ENCODE results near the gene MACROD2. TPM values are rescaled to one million over a fixed set of nuclear protein-coding genes. Genes with fewer than 3 reads are reported as not detected.
A peak's percentile ranks its signal among the peaks of the same experiment; 100 is the strongest.

The MACROD2 gene
- polyA plus RNA-seq, 1 donor (not counting 4 experiments of a cell fraction or from before 2014, with no cell fraction given), result 0.71 TPM

DNA sequence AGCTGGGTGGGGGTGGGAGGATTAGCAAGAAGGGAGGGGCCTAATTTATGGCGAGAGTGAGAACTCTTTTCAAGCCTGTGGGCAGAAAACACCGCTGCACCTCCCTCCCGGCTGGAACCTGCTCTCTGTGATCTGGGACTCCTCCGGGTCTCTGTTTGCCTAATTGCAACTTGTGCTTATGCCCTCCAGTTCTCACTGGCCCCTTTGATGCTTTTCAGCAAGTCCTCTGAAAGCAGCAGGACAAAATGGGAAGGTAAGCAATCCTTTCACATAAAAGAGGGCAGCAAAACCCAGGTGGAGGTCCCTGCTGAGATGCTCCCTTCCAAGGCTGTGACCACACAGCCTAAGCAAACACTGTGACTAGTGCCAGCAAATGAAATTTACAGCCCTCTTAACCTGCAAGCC, 865.1 kb downstream of the MACROD2 start:
- H4K20me1 ChIP-seq (ENCODE audit: control insufficient read depth, extremely low read depth, insufficient read depth, low read length), result no peaks in the 10 kb centered on the region
- H3K9me3 ChIP-seq (ENCODE audit: control insufficient read depth, low read depth, low read length), result no peaks in the 10 kb centered on the region
- no peaks in the 10 kb centered on the region for H3K36me3 ChIP-seq (ENCODE audit: control insufficient read depth in 2 of 2, extremely low read depth in 1 of 2, insufficient read depth in 2 of 2, low read length in 2 of 2)
- no peak overlapping the region for H3K4me3 ChIP-seq (ENCODE audit: control insufficient read depth in 2 of 3, extremely low read depth in 1 of 3, insufficient read depth in 2 of 3, low read depth in 1 of 3, low read length in 3 of 3)
- no peaks in the 10 kb centered on the region for H3K9me1 ChIP-seq (ENCODE audit: control insufficient read depth, extremely low read depth, insufficient read depth, low read length)
- no peaks in the 10 kb centered on the region for H3K79me2 ChIP-seq (ENCODE audit: control insufficient read depth, insufficient read depth, low read length)
- H3K4me2 ChIP-seq (ENCODE audit: control insufficient read depth, extremely low read depth, insufficient read depth, low read depth, low read length), result no peak overlapping the region
- TF ChIP-seq, protein P1, sequence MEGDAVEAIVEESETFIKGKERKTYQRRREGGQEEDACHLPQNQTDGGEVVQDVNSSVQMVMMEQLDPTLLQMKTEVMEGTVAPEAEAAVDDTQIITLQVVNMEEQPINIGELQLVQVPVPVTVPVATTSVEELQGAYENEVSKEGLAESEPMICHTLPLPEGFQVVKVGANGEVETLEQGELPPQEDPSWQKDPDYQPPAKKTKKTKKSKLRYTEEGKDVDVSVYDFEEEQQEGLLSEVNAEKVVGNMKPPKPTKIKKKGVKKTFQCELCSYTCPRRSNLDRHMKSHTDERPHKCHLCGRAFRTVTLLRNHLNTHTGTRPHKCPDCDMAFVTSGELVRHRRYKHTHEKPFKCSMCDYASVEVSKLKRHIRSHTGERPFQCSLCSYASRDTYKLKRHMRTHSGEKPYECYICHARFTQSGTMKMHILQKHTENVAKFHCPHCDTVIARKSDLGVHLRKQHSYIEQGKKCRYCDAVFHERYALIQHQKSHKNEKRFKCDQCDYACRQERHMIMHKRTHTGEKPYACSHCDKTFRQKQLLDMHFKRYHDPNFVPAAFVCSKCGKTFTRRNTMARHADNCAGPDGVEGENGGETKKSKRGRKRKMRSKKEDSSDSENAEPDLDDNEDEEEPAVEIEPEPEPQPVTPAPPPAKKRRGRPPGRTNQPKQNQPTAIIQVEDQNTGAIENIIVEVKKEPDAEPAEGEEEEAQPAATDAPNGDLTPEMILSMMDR (optimal IDR thresholded peaks at IDR 0.05 in 1 of 3, IDR thresholded peaks at IDR 0.05 in 1 of 3, conservative IDR thresholded peaks at IDR 0.05 in 1 of 3; ENCODE audit: extremely low read depth in 1 of 3, insufficient read depth in 2 of 3, low read length in 3 of 3), result no peak
- TF ChIP-seq EZH2 (IDR thresholded peaks at IDR 0.05; ENCODE audit: low read length), result no peak
- dilution Hi-C loops (cut with MboI; ENCODE audit: extremely low pct_ligation_motif_present, low sequenced_read_pairs), result no loop called here
- no peak overlapping the region for H3K27ac ChIP-seq (ENCODE audit: control insufficient read depth, insufficient read depth, low read length)
- FAIRE-seq (no peak), DNase-seq (ENCODE audit: low read depth, low spot score) (no peak)
- H3K4me1 ChIP-seq (ENCODE audit: control insufficient read depth, extremely low read depth, insufficient read depth, low read length), result peaks cover 12% of the 10 kb centered on the region
- no peaks in the 10 kb centered on the region for H3K27me3 ChIP-seq (ENCODE audit: control insufficient read depth, extremely low read depth, insufficient read depth, low read length)
- no peak overlapping the region for H3K9ac ChIP-seq (ENCODE audit: control insufficient read depth, extremely low read depth, insufficient read depth, low read length)
- peak overlapping the region; percentile 21 for H2AFZ ChIP-seq (ENCODE audit: control insufficient read depth, low read length)

DNA sequence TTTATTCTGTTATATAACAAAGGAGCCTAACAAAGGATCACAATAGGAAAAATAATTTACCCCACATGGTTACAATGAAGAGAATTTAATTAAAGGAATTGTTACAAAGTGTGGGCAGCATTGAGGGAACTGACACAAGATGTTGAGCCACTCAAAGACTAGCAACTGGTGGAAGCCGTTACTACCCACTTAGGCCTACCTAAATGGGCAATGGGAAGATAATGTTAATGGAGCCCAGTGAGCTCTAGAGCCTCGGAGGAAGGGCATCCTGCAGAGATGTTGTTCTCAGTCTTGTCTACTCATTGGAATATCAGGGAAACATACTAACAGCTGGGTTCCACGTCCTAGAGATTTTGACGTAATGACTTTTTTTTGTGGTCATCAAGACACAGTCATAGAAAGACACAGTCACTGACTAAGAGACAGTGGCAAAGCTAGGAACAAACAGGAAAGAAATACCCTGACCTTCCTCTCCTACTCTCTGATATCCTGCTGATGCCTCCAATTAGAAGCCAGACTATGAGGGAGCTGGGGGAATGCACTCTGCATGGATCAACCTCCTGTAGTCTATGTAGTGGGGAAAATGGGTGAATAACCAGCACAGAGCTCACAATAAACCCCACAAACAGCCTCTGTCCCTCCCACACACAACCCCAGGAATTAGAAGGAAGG, 865.8 kb downstream of the MACROD2 start:
- H3K27me3 ChIP-seq (ENCODE audit: control insufficient read depth, extremely low read depth, insufficient read depth, low read length), result no peaks in the 10 kb centered on the region
- peaks cover 16% of the 10 kb centered on the region for H3K4me1 ChIP-seq (ENCODE audit: control insufficient read depth, extremely low read depth, insufficient read depth, low read length)
- H3K9ac ChIP-seq (ENCODE audit: control insufficient read depth, extremely low read depth, insufficient read depth, low read length), result no peak overlapping the region
- FAIRE-seq, result no peak
- dilution Hi-C loops (cut with MboI; ENCODE audit: extremely low pct_ligation_motif_present, low sequenced_read_pairs), result no loop called here
- no peaks in the 10 kb centered on the region for H3K79me2 ChIP-seq (ENCODE audit: control insufficient read depth, insufficient read depth, low read length)
- no peaks in the 10 kb centered on the region for H4K20me1 ChIP-seq (ENCODE audit: control insufficient read depth, extremely low read depth, insufficient read depth, low read length)
- TF ChIP-seq EZH2 (IDR thresholded peaks at IDR 0.05; ENCODE audit: low read length), result no peak
- TF ChIP-seq, protein P1 (optimal IDR thresholded peaks at IDR 0.05 in 1 of 3, IDR thresholded peaks at IDR 0.05 in 1 of 3, conservative IDR thresholded peaks at IDR 0.05 in 1 of 3; ENCODE audit: extremely low read depth in 1 of 3, insufficient read depth in 2 of 3, low read length in 3 of 3), result no peak
- DNase-seq (ENCODE audit: low read depth, low spot score), result no peak
- H3K27ac ChIP-seq (ENCODE audit: control insufficient read depth, insufficient read depth, low read length), result no peak overlapping the region
- no peak overlapping the region for H2AFZ ChIP-seq (ENCODE audit: control insufficient read depth, low read length)
- H3K9me3 ChIP-seq (ENCODE audit: control insufficient read depth, low read depth, low read length), result no peaks in the 10 kb centered on the region
- no peaks in the 10 kb centered on the region for H3K9me1 ChIP-seq (ENCODE audit: control insufficient read depth, extremely low read depth, insufficient read depth, low read length)
- H3K4me3 ChIP-seq (ENCODE audit: control insufficient read depth in 2 of 3, extremely low read depth in 1 of 3, insufficient read depth in 2 of 3, low read depth in 1 of 3, low read length in 3 of 3), result no peak overlapping the region
- no peak overlapping the region for H3K4me2 ChIP-seq (ENCODE audit: control insufficient read depth, extremely low read depth, insufficient read depth, low read depth, low read length)
- no peaks in the 10 kb centered on the region for H3K36me3 ChIP-seq (ENCODE audit: control insufficient read depth in 2 of 2, extremely low read depth in 1 of 2, insufficient read depth in 2 of 2, low read length in 2 of 2)
